ENCODE results near the gene DCST1.

Gene DCST1

GRCh38 chr1:155012776-155013602 is 20.6 kb upstream of the DCST1 start:
- DNase-seq (ENCODE audit: low read depth in 1 of 2, low spot score in 1 of 2), result no peak

- DNase-seq (ENCODE audit: low read depth in 1 of 2, low spot score in 1 of 2), result no peak
These were observed 20.0 kb upstream of the DCST1 start for GRCh38 chr1:155013632-155014031.

- DNase-seq (ENCODE audit: low read depth in 1 of 2, low spot score in 1 of 2), result no peak
These were observed 18.7 kb upstream of the DCST1 start for GRCh38 chr1:155014709-155015508.

GRCh38 chr1:155015527-155016230 is 17.9 kb upstream of the DCST1 start:
- DNase-seq (ENCODE audit: low read depth in 1 of 2, low spot score in 1 of 2), result no peak

- no peak for DNase-seq (ENCODE audit: low read depth in 1 of 2, low spot score in 1 of 2)
These were observed 17.3 kb upstream of the DCST1 start for GRCh38 chr1:155016231-155016831.

- peak; percentile 83 to 86 for DNase-seq (ENCODE audit: low read depth in 1 of 2, low spot score in 1 of 2)
These were observed 16.3 kb upstream of the DCST1 start for GRCh38 chr1:155017041-155017945.

- DNase-seq (ENCODE audit: low read depth in 1 of 2, low spot score in 1 of 2), result no peak
These were observed 15.7 kb upstream of the DCST1 start for GRCh38 chr1:155017946-155018316.

GRCh38 chr1:155018617-155019348 is 14.8 kb upstream of the DCST1 start:
- no peak for DNase-seq (ENCODE audit: low read depth in 1 of 2, low spot score in 1 of 2)

- no peak for DNase-seq (ENCODE audit: low read depth in 1 of 2, low spot score in 1 of 2)
These were observed 14.0 kb upstream of the DCST1 start for GRCh38 chr1:155019377-155020245.

GRCh38 chr1:155022136-155022926 is 11.3 kb upstream of the DCST1 start:
- no peak for DNase-seq (ENCODE audit: low read depth in 1 of 2, low spot score in 1 of 2)

- no peak for DNase-seq (ENCODE audit: low read depth in 1 of 2, low spot score in 1 of 2)
These were observed 10.7 kb upstream of the DCST1 start for GRCh38 chr1:155022927-155023236.

- no peak for DNase-seq (ENCODE audit: low read depth in 1 of 2, low spot score in 1 of 2)
These were observed 10.0 kb upstream of the DCST1 start for GRCh38 chr1:155023627-155024026.

- no peak for DNase-seq (ENCODE audit: low read depth in 1 of 2, low spot score in 1 of 2)
These were observed 9.3 kb upstream of the DCST1 start for GRCh38 chr1:155024315-155024714.

GRCh38 chr1:155026154-155026553 is 7.5 kb upstream of the DCST1 start:
- DNase-seq (ENCODE audit: low read depth in 1 of 2, low spot score in 1 of 2), result no peak

GRCh38 chr1:155026588-155026987 is 7.0 kb upstream of the DCST1 start:
- DNase-seq (ENCODE audit: low read depth in 1 of 2, low spot score in 1 of 2), result no peak

- no peak for DNase-seq (ENCODE audit: low read depth in 1 of 2, low spot score in 1 of 2)
These were observed 3.9 kb upstream of the DCST1 start for GRCh38 chr1:155029513-155030242.

GRCh38 chr1:155030243-155030795 is 3.3 kb upstream of the DCST1 start:
- DNase-seq (ENCODE audit: low read depth in 1 of 2, low spot score in 1 of 2), result no peak

Measured in activated CD4-positive, alpha-beta T cell treated with anti-CD3 and anti-CD28 coated beads, Interleukin-2, amount 50 U/mL, for 24 hours (primary cell).